MM.1S (cell line): Measurements from ENCODE around the gene HIP1.

Source experiments
- DNase-seq: peaks from one replicate; pipeline ENCODE4 v3.0.0-alpha.2; 2015
- H2AFZ ChIP-seq: fragments of 300-600 bp; sonication (generic); 2 replicates; pipeline ENCODE4 v1.6.0; 2016; ENCODE audit warnings: antibody characterized with exemption, low read length
- H3F3A ChIP-seq: fragments of 300-600 bp; sonication (generic); 2 replicates; pipeline ENCODE4 v1.6.1; 2016; ENCODE audit warnings: mild to moderate bottlenecking, antibody characterized with exemption, low read length, moderate library complexity, mixed read lengths; ENCODE audit not compliant: insufficient read depth
- H3K27ac ChIP-seq: fragments of 300-600 bp; sonication (generic); 2 replicates; pipeline ENCODE4 v1.5.1; 2016; ENCODE audit warnings: mild to moderate bottlenecking, low read length
- H3K27me3 ChIP-seq: fragments of 300-600 bp; sonication (generic); replicated peaks from 2 replicates; pipeline ENCODE4 v1.6.0; 2016; ENCODE audit warnings: low read length; ENCODE audit not compliant: insufficient read depth
- H3K36me3 ChIP-seq: fragments of 300-600 bp; sonication (generic); replicated peaks from 2 replicates; pipeline ENCODE4 v1.6.1; 2016; ENCODE audit warnings: mild to moderate bottlenecking, low read length, mixed read lengths; ENCODE audit not compliant: insufficient read depth
- H3K4me1 ChIP-seq: fragments of 300-600 bp; sonication (generic); 2 replicates; pipeline ENCODE4 v1.6.1; 2016; ENCODE audit warnings: low read length, mixed read lengths
- H3K4me2 ChIP-seq: fragments of 300-600 bp; sonication (generic); 2 replicates; pipeline ENCODE4 v1.6.0; 2016; ENCODE audit warnings: low read depth, low read length
- H3K4me3 ChIP-seq: fragments of 300-600 bp; sonication (generic); 2 replicates; pipeline ENCODE4 v1.5.1; 2016; ENCODE audit warnings: low read length, mixed read lengths
- H3K79me2 ChIP-seq: fragments of 300-600 bp; sonication (generic); 2 replicates; pipeline ENCODE4 v1.6.1; 2016; ENCODE audit warnings: mixed run types, low read length, mixed read lengths
- H3K9ac ChIP-seq: fragments of 300-600 bp; sonication (generic); 2 replicates; pipeline ENCODE4 v1.6.1; 2016; ENCODE audit warnings: low read length, mixed read lengths
- H3K9me2 ChIP-seq: fragments of 300-600 bp; sonication (generic); replicated peaks from 2 replicates; pipeline ENCODE4 v1.6.1; 2016; ENCODE audit warnings: mild to moderate bottlenecking, low read length, mixed read lengths; ENCODE audit not compliant: insufficient read depth
- H3K9me3 ChIP-seq: fragments of 300-600 bp; sonication (generic); replicated peaks from 2 replicates; pipeline ENCODE4 v1.6.1; 2016; ENCODE audit warnings: mild to moderate bottlenecking, low read length, mixed read lengths; ENCODE audit not compliant: insufficient read depth
- H4K20me1 ChIP-seq: fragments of 300-600 bp; sonication (generic); 2 replicates; pipeline ENCODE4 v1.6.1; 2016; ENCODE audit warnings: mild to moderate bottlenecking, low read length, moderate library complexity, mixed read lengths; ENCODE audit not compliant: insufficient read depth
- CTCF ChIP-seq: fragments of 300-600 bp; sonication (generic); IDR thresholded peaks from 2 replicates; pipeline ENCODE4 v1.5.1; 2016; ENCODE audit warnings: antibody characterized with exemption, low read length, mixed read lengths
- EZH2 ChIP-seq: fragments of 300-600 bp; sonication (generic); optimal IDR thresholded peaks from 2 replicates; pipeline ENCODE3; 2017; ENCODE audit warnings: low read depth, mild to moderate bottlenecking, antibody characterized with exemption, low read length, mixed read lengths
- EZH2phosphoT487 ChIP-seq: fragments of 300-600 bp; sonication (generic); IDR thresholded peaks from 2 replicates; pipeline ENCODE4 v1.6.1; 2018; ENCODE audit warnings: antibody characterized with exemption, low read length

HIP1 gene

GRCh38 chr7:75740846-75741497 is 2.2 kb upstream of the HIP1 start:
- Histone ChIP-seq H3K4me2 (peak overlapping the region; percentile 1; the same call in 1 of the 2 replicates), H3K27ac (no peak overlapping the region), H3K36me3 (no peaks in the 10 kb centered on the region), H3K4me3 (no peak overlapping the region), H3F3A (peaks cover 9% of the 10 kb centered on the region), H2AFZ (no peak overlapping the region), H3K79me2 (no peaks in the 10 kb centered on the region), H3K9me2 (no peaks in the 10 kb centered on the region), H3K27me3 (no peaks in the 10 kb centered on the region; the same call in 1 of the 2 replicates), H4K20me1 (no peaks in the 10 kb centered on the region), H3K9ac (no peak overlapping the region), H3K4me1 (0 out of 2 replicates have a peak, but pooled peaks cover 5% of the 10 kb centered on the region), H3K9me3 (no peaks in the 10 kb centered on the region)
- TF ChIP-seq EZH2, result no peak
- no peak for TF ChIP-seq CTCF
- TF ChIP-seq EZH2phosphoT487, result no peak
- no peak for DNase-seq

GRCh38 chr7:75739796-75740672 is 1.3 kb upstream of the HIP1 start:
- Histone ChIP-seq H3K9ac (peak overlapping the region; percentile 82), H3K36me3 (no peaks in the 10 kb centered on the region), H3K4me2 (peak overlapping the region; percentile 78), H3K4me3 (peak overlapping the region; percentile 85), H4K20me1 (no peaks in the 10 kb centered on the region), H3K27ac (peak overlapping the region; percentile 74; the same call in 1 of the 2 replicates), H3K79me2 (no peaks in the 10 kb centered on the region), H3F3A (peaks cover 9% of the 10 kb centered on the region), H3K9me2 (no peaks in the 10 kb centered on the region), H3K4me1 (0 out of 2 replicates have a peak, but pooled peaks cover 5% of the 10 kb centered on the region), H3K9me3 (no peaks in the 10 kb centered on the region), H3K27me3 (no peaks in the 10 kb centered on the region; the same call in 1 of the 2 replicates), H2AFZ (peak overlapping the region; percentile 98)
- peak; percentile 90 for DNase-seq
- TF ChIP-seq CTCF (no peak), EZH2phosphoT487 (no peak), EZH2 (no peak)

- H4K20me1 ChIP-seq, result no peaks in the 10 kb centered on the region
- no peaks in the 10 kb centered on the region for H3K79me2 ChIP-seq
- H3K27me3 ChIP-seq, result no peaks in the 10 kb centered on the region; the same call in 1 of the 2 replicates
- H3K9me3 ChIP-seq, result no peaks in the 10 kb centered on the region
- H3K4me3 ChIP-seq, result peak overlapping the region; percentile 98
- peak overlapping the region; percentile 74 for H3K27ac ChIP-seq
- H3K4me2 ChIP-seq, result peak overlapping the region; percentile 99
- H3K4me1 ChIP-seq, result 0 out of 2 replicates have a peak, but pooled peaks cover 5% of the 10 kb centered on the region
- H3F3A ChIP-seq, result peaks cover 9% of the 10 kb centered on the region
- H3K9ac ChIP-seq, result peak overlapping the region; percentile 82
- no peaks in the 10 kb centered on the region for H3K36me3 ChIP-seq
- TF ChIP-seq EZH2phosphoT487, result no peak
- no peak for TF ChIP-seq CTCF
- TF ChIP-seq EZH2, result no peak
- H2AFZ ChIP-seq, result peak overlapping the region; percentile 100
- H3K9me2 ChIP-seq, result no peaks in the 10 kb centered on the region
- DNase-seq, result peak; percentile 99
These were observed 444 bp upstream of the HIP1 start for GRCh38 chr7:75738975-75739795.
